ENCODE data around the gene TRIM29. TPM values are rescaled to one million over a fixed set of nuclear protein-coding genes. Genes with fewer than 3 reads are reported as not detected.

The TRIM29 gene
- total RNA-seq, 2 donors from 2014 or later, result not detected

- H3K4me1 Mint-ChIP-seq, result peaks cover 17% of the 10 kb centered on the region
- peaks cover 8% of the 10 kb centered on the region for H3K9me3 Mint-ChIP-seq
- no peak for DNase-seq
- no peak overlapping the region for H3K9ac ChIP-seq (ENCODE audit: extremely low read depth, low read length, poor library complexity, severe bottlenecking)
- H3K4me1 ChIP-seq (ENCODE audit: control insufficient read depth, insufficient read depth, low read length), result peaks cover 8% of the 10 kb centered on the region
- peaks cover 22% of the 10 kb centered on the region for H3K27me3 ChIP-seq (ENCODE audit: control insufficient read depth, insufficient read depth, low read length, poor library complexity, severe bottlenecking)
- H3K36me3 ChIP-seq (ENCODE audit: control insufficient read depth, insufficient read depth, low read length), result no peaks in the 10 kb centered on the region
- H3K9me3 ChIP-seq (ENCODE audit: control insufficient read depth, low read length), result no peaks in the 10 kb centered on the region
- no peak overlapping the region for H3K27ac Mint-ChIP-seq
- H3K4me3 Mint-ChIP-seq, result no peak overlapping the region
- TF ChIP-seq, protein P1, sequence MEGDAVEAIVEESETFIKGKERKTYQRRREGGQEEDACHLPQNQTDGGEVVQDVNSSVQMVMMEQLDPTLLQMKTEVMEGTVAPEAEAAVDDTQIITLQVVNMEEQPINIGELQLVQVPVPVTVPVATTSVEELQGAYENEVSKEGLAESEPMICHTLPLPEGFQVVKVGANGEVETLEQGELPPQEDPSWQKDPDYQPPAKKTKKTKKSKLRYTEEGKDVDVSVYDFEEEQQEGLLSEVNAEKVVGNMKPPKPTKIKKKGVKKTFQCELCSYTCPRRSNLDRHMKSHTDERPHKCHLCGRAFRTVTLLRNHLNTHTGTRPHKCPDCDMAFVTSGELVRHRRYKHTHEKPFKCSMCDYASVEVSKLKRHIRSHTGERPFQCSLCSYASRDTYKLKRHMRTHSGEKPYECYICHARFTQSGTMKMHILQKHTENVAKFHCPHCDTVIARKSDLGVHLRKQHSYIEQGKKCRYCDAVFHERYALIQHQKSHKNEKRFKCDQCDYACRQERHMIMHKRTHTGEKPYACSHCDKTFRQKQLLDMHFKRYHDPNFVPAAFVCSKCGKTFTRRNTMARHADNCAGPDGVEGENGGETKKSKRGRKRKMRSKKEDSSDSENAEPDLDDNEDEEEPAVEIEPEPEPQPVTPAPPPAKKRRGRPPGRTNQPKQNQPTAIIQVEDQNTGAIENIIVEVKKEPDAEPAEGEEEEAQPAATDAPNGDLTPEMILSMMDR (conservative IDR thresholded peaks at IDR 0.05), result no peak
- H3K4me3 ChIP-seq (ENCODE audit: low read length), result no peak overlapping the region
- no peak overlapping the region for H3K27ac ChIP-seq (ENCODE audit: low read depth, low read length)
- WGBS, 2 experiments (ENCODE audit: insufficient coverage in 1 of 2, insufficient read length in 1 of 2), result 89% methylated on average over 11 to 15 of the region's 15 CpGs
- peaks cover 90% of the 10 kb centered on the region for H3K27me3 Mint-ChIP-seq (ENCODE audit: insufficient read depth)
- H3K36me3 Mint-ChIP-seq (ENCODE audit: low read depth), result no peaks in the 10 kb centered on the region
Measured at GRCh38 chr11:120104041-120104565, 33.8 kb downstream of the TRIM29 start.

- Mint-ChIP-seq H3K36me3 (ENCODE audit: low read depth) (no peaks in the 10 kb centered on the region), H3K27ac (no peak overlapping the region), H3K9me3 (peaks cover 8% of the 10 kb centered on the region), H3K4me3 (no peak overlapping the region), H3K4me1 (peaks cover 29% of the 10 kb centered on the region), H3K27me3 (ENCODE audit: insufficient read depth) (peaks cover 90% of the 10 kb centered on the region)
- Histone ChIP-seq H3K9me3 (ENCODE audit: control insufficient read depth, low read length) (no peaks in the 10 kb centered on the region), H3K4me1 (ENCODE audit: control insufficient read depth, insufficient read depth, low read length) (peaks cover 17% of the 10 kb centered on the region), H3K9ac (ENCODE audit: extremely low read depth, low read length, poor library complexity, severe bottlenecking) (no peak overlapping the region), H3K27ac (ENCODE audit: low read depth, low read length) (no peak overlapping the region), H3K27me3 (ENCODE audit: control insufficient read depth, insufficient read depth, low read length, poor library complexity, severe bottlenecking) (peaks cover 14% of the 10 kb centered on the region), H3K4me3 (ENCODE audit: low read length) (no peak overlapping the region), H3K36me3 (ENCODE audit: control insufficient read depth, insufficient read depth, low read length) (no peaks in the 10 kb centered on the region)
- TF ChIP-seq, protein P1 (conservative IDR thresholded peaks at IDR 0.05), result no peak
- DNase-seq, result no peak
- 64 to 73% methylated on average over 3 of the region's 3 CpGs for WGBS, 2 experiments (ENCODE audit: insufficient coverage in 1 of 2, insufficient read length in 1 of 2)
Measured at GRCh38 chr11:120102864-120103122, 35.1 kb downstream of the TRIM29 start.

GRCh38 chr11:120102050-120102863, 35.7 kb downstream of the TRIM29 start:
- Histone ChIP-seq H3K9ac (ENCODE audit: extremely low read depth, low read length, poor library complexity, severe bottlenecking) (no peak overlapping the region), H3K9me3 (ENCODE audit: control insufficient read depth, low read length) (no peaks in the 10 kb centered on the region), H3K27ac (ENCODE audit: low read depth, low read length) (no peak overlapping the region), H3K4me3 (ENCODE audit: low read length) (no peak overlapping the region), H3K4me1 (ENCODE audit: control insufficient read depth, insufficient read depth, low read length) (peaks cover 16% of the 10 kb centered on the region), H3K27me3 (ENCODE audit: control insufficient read depth, insufficient read depth, low read length, poor library complexity, severe bottlenecking) (peaks cover 14% of the 10 kb centered on the region), H3K36me3 (ENCODE audit: control insufficient read depth, insufficient read depth, low read length) (no peaks in the 10 kb centered on the region)
- Mint-ChIP-seq H3K4me1 (peaks cover 30% of the 10 kb centered on the region), H3K9me3 (peaks cover 8% of the 10 kb centered on the region), H3K36me3 (ENCODE audit: low read depth) (no peaks in the 10 kb centered on the region), H3K27me3 (ENCODE audit: insufficient read depth) (peaks cover 93% of the 10 kb centered on the region), H3K4me3 (no peak overlapping the region), H3K27ac (no peak overlapping the region)
- no peak for DNase-seq
- TF ChIP-seq, protein P1 (conservative IDR thresholded peaks at IDR 0.05), result no peak
- 83 to 90% methylated on average over 6 to 8 of the region's 8 CpGs for WGBS, 2 experiments (ENCODE audit: insufficient coverage in 1 of 2, insufficient read length in 1 of 2)
